Suppressor macrophage treated with lipopolysaccharide for 4 hours (primary cell): ENCODE results near the gene PHLDA2.

Experiments used
- DNase-seq: peaks from one replicate; pipeline ENCODE4 v3.0.0-alpha.2; 2020

PHLDA2 gene

DNA sequence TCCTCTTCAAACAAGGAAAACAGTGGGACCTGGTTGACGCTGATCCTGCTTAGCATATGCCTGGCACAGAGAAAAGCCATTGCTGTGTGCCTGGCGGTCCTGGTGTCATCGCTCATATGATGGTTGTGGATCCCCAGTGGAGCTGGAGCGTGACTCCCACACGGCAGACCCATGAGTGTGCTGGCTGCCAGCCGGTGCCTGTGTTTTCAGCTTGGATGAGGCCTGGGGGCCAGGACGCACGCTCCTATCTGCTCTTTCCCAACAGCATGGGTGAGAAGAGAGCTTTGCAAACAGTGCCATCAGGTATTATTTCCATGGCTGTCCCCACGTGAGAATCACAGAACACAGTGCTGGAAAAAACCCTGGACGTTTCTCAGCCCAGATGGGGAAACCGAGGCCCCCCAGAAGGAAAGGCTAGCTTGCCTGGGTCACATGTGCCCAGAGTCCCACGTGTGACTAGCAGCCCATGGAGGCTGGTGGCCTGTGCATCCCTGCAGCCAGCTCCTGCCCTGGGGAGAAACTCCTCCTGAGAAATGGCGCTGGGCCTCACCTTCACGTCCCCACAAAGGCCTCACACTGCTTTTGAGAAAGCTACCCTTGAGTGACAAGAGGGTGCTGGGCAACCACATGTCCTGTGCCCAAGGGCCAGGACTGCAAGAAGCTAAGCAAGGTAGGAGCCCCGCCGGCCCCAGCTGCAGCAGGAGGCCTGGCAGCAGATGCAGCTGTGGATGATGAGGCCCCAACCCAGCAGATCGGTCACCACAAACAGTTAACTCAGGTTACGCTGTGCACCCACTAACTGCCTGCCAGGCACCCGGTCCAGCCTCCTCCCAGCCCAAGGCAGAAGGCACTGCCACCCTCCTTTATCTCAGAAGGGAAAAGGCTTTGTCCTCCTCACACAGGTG lies 47.9 kb downstream of the PHLDA2 start:
- DNase-seq: no peak

DNA sequence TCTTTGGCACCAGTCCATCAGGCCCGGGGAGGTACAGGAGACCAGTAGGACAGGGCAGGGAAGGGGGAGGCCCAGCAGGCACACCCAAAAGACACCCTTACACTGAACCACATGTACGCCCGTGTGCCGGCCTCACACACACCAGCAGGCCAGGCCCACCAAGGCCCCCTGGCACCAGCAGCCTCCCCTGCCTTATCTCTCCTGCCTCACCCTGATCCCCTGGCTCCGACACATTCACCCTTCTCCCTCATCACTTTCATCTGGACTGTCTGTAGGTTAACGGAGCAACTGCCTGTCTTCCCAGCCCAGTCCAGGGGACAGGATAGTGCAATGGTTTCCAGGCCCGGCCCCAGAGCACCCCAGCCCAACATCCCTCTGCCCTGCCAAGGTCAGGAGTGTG lies 48.6 kb downstream of the PHLDA2 start:
- DNase-seq: no peak

GRCh38 chr11:2878782-2879181 lies 50.4 kb downstream of the PHLDA2 start:
- no peak for DNase-seq
